ENCODE results near the gene RP2. TPM values are rescaled to one million over a fixed set of nuclear protein-coding genes. Genes with fewer than 3 reads are reported as not detected.

RP2 gene
- polyA plus RNA-seq, 2 of the 4 experiments (the other 2 are of a cell fraction) = 14.0 to 14.8 TPM

DNA sequence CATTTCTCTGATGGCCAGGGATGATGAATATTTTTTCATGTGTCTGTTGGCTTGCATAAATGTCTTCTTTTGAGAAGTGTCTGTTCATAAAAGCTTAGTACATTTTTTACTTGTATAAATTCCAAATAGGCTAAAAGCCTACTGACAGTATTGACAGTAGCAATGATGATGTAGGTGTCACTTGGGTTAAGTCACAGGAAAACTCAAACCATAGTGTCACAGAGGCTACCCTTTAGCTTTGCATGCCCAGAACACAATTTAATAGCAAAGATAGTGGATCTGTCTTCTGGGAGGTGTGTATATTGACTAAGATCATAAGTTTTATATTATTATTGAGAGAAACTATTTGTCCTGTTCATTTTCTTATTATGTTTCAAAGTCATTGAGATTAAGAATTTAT lies 8.1 kb downstream of the RP2 start:
- H3K4me3 ChIP-seq = no peak overlapping the region
- peaks cover 18% of the 10 kb centered on the region for H3K4me1 ChIP-seq
- TF ChIP-seq RNF2 (IDR thresholded peaks at IDR 0.05; ENCODE audit: borderline replicate concordance, low read depth) = no peak
- TF ChIP-seq CHD2 (IDR thresholded peaks at IDR 0.05; ENCODE audit: low read length, partially characterized antibody) = no peak
- TF ChIP-seq RAD21 (conservative IDR thresholded peaks at IDR 0.05 in 1 of 2, IDR thresholded peaks at IDR 0.05 in 1 of 2) = no peak
- TF ChIP-seq, protein P1, sequence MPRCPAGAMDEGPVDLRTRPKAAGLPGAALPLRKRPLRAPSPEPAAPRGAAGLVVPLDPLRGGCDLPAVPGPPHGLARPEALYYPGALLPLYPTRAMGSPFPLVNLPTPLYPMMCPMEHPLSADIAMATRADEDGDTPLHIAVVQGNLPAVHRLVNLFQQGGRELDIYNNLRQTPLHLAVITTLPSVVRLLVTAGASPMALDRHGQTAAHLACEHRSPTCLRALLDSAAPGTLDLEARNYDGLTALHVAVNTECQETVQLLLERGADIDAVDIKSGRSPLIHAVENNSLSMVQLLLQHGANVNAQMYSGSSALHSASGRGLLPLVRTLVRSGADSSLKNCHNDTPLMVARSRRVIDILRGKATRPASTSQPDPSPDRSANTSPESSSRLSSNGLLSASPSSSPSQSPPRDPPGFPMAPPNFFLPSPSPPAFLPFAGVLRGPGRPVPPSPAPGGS (IDR thresholded peaks at IDR 0.05) = no peak
- TF ChIP-seq, protein P2, sequence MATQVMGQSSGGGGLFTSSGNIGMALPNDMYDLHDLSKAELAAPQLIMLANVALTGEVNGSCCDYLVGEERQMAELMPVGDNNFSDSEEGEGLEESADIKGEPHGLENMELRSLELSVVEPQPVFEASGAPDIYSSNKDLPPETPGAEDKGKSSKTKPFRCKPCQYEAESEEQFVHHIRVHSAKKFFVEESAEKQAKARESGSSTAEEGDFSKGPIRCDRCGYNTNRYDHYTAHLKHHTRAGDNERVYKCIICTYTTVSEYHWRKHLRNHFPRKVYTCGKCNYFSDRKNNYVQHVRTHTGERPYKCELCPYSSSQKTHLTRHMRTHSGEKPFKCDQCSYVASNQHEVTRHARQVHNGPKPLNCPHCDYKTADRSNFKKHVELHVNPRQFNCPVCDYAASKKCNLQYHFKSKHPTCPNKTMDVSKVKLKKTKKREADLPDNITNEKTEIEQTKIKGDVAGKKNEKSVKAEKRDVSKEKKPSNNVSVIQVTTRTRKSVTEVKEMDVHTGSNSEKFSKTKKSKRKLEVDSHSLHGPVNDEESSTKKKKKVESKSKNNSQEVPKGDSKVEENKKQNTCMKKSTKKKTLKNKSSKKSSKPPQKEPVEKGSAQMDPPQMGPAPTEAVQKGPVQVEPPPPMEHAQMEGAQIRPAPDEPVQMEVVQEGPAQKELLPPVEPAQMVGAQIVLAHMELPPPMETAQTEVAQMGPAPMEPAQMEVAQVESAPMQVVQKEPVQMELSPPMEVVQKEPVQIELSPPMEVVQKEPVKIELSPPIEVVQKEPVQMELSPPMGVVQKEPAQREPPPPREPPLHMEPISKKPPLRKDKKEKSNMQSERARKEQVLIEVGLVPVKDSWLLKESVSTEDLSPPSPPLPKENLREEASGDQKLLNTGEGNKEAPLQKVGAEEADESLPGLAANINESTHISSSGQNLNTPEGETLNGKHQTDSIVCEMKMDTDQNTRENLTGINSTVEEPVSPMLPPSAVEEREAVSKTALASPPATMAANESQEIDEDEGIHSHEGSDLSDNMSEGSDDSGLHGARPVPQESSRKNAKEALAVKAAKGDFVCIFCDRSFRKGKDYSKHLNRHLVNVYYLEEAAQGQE (IDR thresholded peaks at IDR 0.05) = no peak
- TF ChIP-seq JUNB (IDR thresholded peaks at IDR 0.05) = no peak
- no peak for TF ChIP-seq CBX8 (IDR thresholded peaks at IDR 0.05)
- TF ChIP-seq RCOR1 (IDR thresholded peaks at IDR 0.05; ENCODE audit: low read depth, low read length) = no peak
- no peak for TF ChIP-seq ZSCAN20 (CRISPR knock-in tag; IDR thresholded peaks at IDR 0.05)
- no peak for TF ChIP-seq NPAS2 (CRISPR knock-in tag; IDR thresholded peaks at IDR 0.05; ENCODE audit: borderline replicate concordance)
- TF ChIP-seq EP300 (IDR thresholded peaks at IDR 0.05) = no peak
- no peak for TF ChIP-seq KDM5A (IDR thresholded peaks at IDR 0.05)
- TF ChIP-seq, protein P3, sequence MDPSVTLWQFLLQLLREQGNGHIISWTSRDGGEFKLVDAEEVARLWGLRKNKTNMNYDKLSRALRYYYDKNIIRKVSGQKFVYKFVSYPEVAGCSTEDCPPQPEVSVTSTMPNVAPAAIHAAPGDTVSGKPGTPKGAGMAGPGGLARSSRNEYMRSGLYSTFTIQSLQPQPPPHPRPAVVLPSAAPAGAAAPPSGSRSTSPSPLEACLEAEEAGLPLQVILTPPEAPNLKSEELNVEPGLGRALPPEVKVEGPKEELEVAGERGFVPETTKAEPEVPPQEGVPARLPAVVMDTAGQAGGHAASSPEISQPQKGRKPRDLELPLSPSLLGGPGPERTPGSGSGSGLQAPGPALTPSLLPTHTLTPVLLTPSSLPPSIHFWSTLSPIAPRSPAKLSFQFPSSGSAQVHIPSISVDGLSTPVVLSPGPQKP (IDR thresholded peaks at IDR 0.05; ENCODE audit: low read depth, low read length) = no peak
- TF ChIP-seq, protein P4, sequence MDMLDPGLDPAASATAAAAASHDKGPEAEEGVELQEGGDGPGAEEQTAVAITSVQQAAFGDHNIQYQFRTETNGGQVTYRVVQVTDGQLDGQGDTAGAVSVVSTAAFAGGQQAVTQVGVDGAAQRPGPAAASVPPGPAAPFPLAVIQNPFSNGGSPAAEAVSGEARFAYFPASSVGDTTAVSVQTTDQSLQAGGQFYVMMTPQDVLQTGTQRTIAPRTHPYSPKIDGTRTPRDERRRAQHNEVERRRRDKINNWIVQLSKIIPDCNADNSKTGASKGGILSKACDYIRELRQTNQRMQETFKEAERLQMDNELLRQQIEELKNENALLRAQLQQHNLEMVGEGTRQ (IDR thresholded peaks at IDR 0.05) = no peak
- TF ChIP-seq HOXB5 (CRISPR knock-in tag; IDR thresholded peaks at IDR 0.05) = no peak
- no peak overlapping the region for H3K27ac ChIP-seq
- FAIRE-seq (peak; percentile 99), DNase-seq (ENCODE audit: low read depth in 1 of 2, low spot score in 1 of 2) (no peak), ATAC-seq (no peak)
- no peaks in the 10 kb centered on the region for H3K9me3 ChIP-seq
- no peak overlapping the region for H3K4me2 ChIP-seq
- ChIA-PET POLR2A (no interaction called here), CTCF (interaction anchor here (0.6 kb wide), 1 partner anchor 212 kb away, joined by 5 read pairs; no protein-coding TSS in a partner anchor)

DNA sequence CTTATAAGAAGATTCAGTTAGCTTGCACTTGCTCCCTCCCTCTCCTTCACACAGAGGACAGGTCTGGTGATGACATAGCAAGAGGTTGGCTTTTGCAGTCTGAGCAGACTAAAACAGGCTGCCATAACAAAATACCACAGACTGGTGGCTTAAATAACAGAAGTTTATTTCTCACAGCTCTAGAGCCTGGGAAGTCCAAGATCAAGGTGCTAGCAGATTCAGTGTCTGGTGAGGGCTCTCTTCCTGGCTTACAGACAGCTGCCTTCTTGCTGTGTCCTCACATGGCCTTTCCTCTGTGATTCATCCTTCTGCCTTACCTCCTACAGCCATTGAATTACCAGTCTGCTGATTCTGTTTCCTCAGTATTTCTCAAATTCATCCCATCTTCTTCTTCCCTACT lies 13.1 kb downstream of the RP2 start:
- ATAC-seq (peak in 1 of 2 experiments; percentile 64; a peak in 3 of 6 replicates), FAIRE-seq (peak; percentile 72), DNase-seq (ENCODE audit: low read depth in 1 of 2, low spot score in 1 of 2) (peak in 1 of 2 experiments; percentile 10)
- CTCF ChIA-PET = interaction anchor here (1.0 to 2.1 kb wide), 4 partner anchors 11 to 129 kb away, joined by 3 to 5 read pairs (median 3); no protein-coding TSS in a partner anchor
- no peaks in the 10 kb centered on the region for H3K9me3 ChIP-seq
- H3K4me2 ChIP-seq = peak overlapping the region; percentile 39; the same call in 2 of the 3 replicates
- H3K4me3 ChIP-seq = no peak overlapping the region
- H3K4me1 ChIP-seq = peaks cover 8% of the 10 kb centered on the region; the same call in 1 of the 3 replicates
- no peak overlapping the region; a peak in 1 of 6 replicates for H3K27ac ChIP-seq
- TF ChIP-seq SREBF2 (IDR thresholded peaks at IDR 0.05) (no peak), TFCP2L1 (CRISPR knock-in tag; IDR thresholded peaks at IDR 0.05) (no peak), JUNB (IDR thresholded peaks at IDR 0.05) (no peak), ZNF302 (CRISPR knock-in tag; IDR thresholded peaks at IDR 0.05) (no peak), NPAS2 (CRISPR knock-in tag; IDR thresholded peaks at IDR 0.05; ENCODE audit: borderline replicate concordance) (no peak), CHD2 (IDR thresholded peaks at IDR 0.05; ENCODE audit: low read length, partially characterized antibody) (no peak), RFX5 (IDR thresholded peaks at IDR 0.05) (no peak), NFE2L2 (conservative IDR thresholded peaks at IDR 0.05; ENCODE audit: low read length) (no peak), BHLHE40 (IDR thresholded peaks at IDR 0.05; ENCODE audit: low read depth, low read length) (no peak)
- TF ChIP-seq, protein P4 (IDR thresholded peaks at IDR 0.05) = no peak
- TF ChIP-seq, protein P5, sequence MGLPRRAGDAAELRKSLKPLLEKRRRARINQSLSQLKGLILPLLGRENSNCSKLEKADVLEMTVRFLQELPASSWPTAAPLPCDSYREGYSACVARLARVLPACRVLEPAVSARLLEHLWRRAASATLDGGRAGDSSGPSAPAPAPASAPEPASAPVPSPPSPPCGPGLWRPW (IDR thresholded peaks at IDR 0.05) = no peak
- POLR2A ChIA-PET = no interaction called here

Data from A549 (cell line).